K562 (cell line): ENCODE data around the gene DMWD. TPM values are rescaled to one million over a fixed set of nuclear protein-coding genes. Genes with fewer than 3 reads are reported as not detected.

Source experiments
- BCOR ChIP-seq: fragments of 450-650 bp; IDR thresholded peaks from 2 replicates; pipeline ENCODE4 v1.6.1; 2016
- CTCFL ChIP-seq: IDR thresholded peaks from 2 replicates; pipeline ENCODE4 v1.6.1; 2011; ENCODE audit warnings: borderline replicate concordance, low read depth, mild to moderate bottlenecking, moderate library complexity, low read length; ENCODE audit not compliant: insufficient read depth, poor library complexity, severe bottlenecking
- FOXK2 ChIP-seq, 2 experiments: fragments of 450-650 bp; IDR thresholded peaks in 1 of 2; conservative IDR thresholded peaks in 1 of 2; 2 replicates each; pipeline ENCODE4 v1.6.1; 2016; ENCODE audit warnings: low read depth in 2 of 2, mild to moderate bottlenecking in 1 of 2
- HES1 ChIP-seq: fragments of 450-650 bp; IDR thresholded peaks from 2 replicates; pipeline ENCODE4 v1.6.1; 2016; ENCODE audit warnings: low read depth, mild to moderate bottlenecking, moderate library complexity
- KLF13 ChIP-seq: fragments of 450-650 bp; IDR thresholded peaks from 2 replicates; pipeline ENCODE4 v1.6.1; 2016; ENCODE audit warnings: missing genetic modification characterization, low read depth, mild to moderate bottlenecking, missing compliant biosample characterization, moderate library complexity, borderline replicate concordance
- L3MBTL2 ChIP-seq: fragments of 450-650 bp; IDR thresholded peaks from 2 replicates; pipeline ENCODE4 v1.6.1; 2016; ENCODE audit warnings: mild to moderate bottlenecking, moderate library complexity
- LEF1 ChIP-seq: fragments of 450-650 bp; IDR thresholded peaks from 2 replicates; pipeline ENCODE4 v1.6.1; 2016; ENCODE audit warnings: mild to moderate bottlenecking
- MLX ChIP-seq, 2 experiments: fragments of 450-650 bp in 1 of 2; sonication (generic) in 1 of 2; formaldehyde crosslinking; conservative IDR thresholded peaks; 2 replicates each; pipeline versions ENCODE4 v1.4.0 to v1.8.1; 2020 to 2022; ENCODE audit warnings: mild to moderate bottlenecking in 1 of 2, missing genetic modification reagents in 1 of 2
- NR2C1 ChIP-seq, 2 experiments: fragments of 450-650 bp; IDR thresholded peaks; 2 replicates each; pipeline ENCODE4 v1.6.1; 2017; ENCODE audit warnings: mild to moderate bottlenecking in 2 of 2, antibody characterized with exemption in 1 of 2, inconsistent platforms in 1 of 2, missing compliant biosample characterization in 1 of 2, missing genetic modification characterization in 1 of 2
- NR4A1 ChIP-seq, 2 experiments: fragments of 250-450 bp in 1 of 2; fragments of 450-650 bp in 1 of 2; sonication (Bioruptor Pico) in 1 of 2; IDR thresholded peaks; 2 replicates each; pipeline versions ENCODE4 v1.4.0 to v1.6.1; 2016 to 2020; ENCODE audit warnings: mild to moderate bottlenecking in 2 of 2, missing compliant biosample characterization in 1 of 2, missing genetic modification characterization in 1 of 2, moderate library complexity in 1 of 2
- POLR2A ChIP-seq: fragments of 450-650 bp; conservative IDR thresholded peaks from 2 replicates; pipeline ENCODE4 v1.6.1; 2016
- RAD21 ChIP-seq, 2 experiments: fragments of 250-450 bp in 1 of 2; fragments of 450-650 bp in 1 of 2; sonication (Bioruptor Pico) in 1 of 2; formaldehyde crosslinking in 1 of 2; IDR thresholded peaks in 1 of 2; conservative IDR thresholded peaks in 1 of 2; 2 replicates each; pipeline versions ENCODE4 v1.4.0 to v1.8.0; 2020 to 2022; ENCODE audit warnings: mild to moderate bottlenecking in 2 of 2, moderate library complexity in 1 of 2
- TBL1XR1 ChIP-seq, 2 experiments: IDR thresholded peaks; 2 replicates each; pipeline ENCODE4 v1.6.1; 2012; ENCODE audit warnings: improper control_type of control experiment in 2 of 2, low read length in 2 of 2, mild to moderate bottlenecking in 1 of 2
- ZNF184 ChIP-seq: sonication (generic); formaldehyde crosslinking; IDR thresholded peaks from 2 replicates; pipeline ENCODE4 v1.5.0; 2020; ENCODE audit warnings: missing genetic modification reagents
- ZNF512 ChIP-seq: IDR thresholded peaks from 2 replicates; pipeline ENCODE4 v1.6.1; 2016; ENCODE audit warnings: missing genetic modification characterization, missing compliant biosample characterization
- ZNF592 ChIP-seq: fragments of 450-650 bp; IDR thresholded peaks from 2 replicates; pipeline ENCODE4 v1.6.1; 2017; ENCODE audit warnings: antibody characterized with exemption, mild to moderate bottlenecking
- polyA plus RNA-seq, 8 experiments: library from polyadenylated mRNA; depleted of rRNA in 4 of 8; stranded (reverse) in 5 of 8; unstranded in 3 of 8; fragments of >200 nt; fragmentation: Nextera tagmentation in 2 of 8; fragmentation: Illumina TruSeq in 1 of 8; extraction: Ambion mirVana in 2 of 8; extraction: Trizol in 1 of 8; gene quantifications; 2 replicates each; pipeline versions ENCODE4 v1.2.1 to v1.2.3, GENCODE V29; 2011 to 2014; ENCODE audit warnings: inconsistent platforms in 1 of 8, missing spikeins in 1 of 8
- total RNA-seq, 7 experiments: library from RNA; depleted of rRNA in 6 of 7; stranded (reverse); fragments of >200 nt in 6 of 7; fragmentation: Illumina TruSeq in 2 of 7; extraction: Trizol in 2 of 7; gene quantifications; 2 replicates each; pipeline versions ENCODE4 v1.2.1 to v1.2.3, GENCODE V29; 2011 to 2021; ENCODE audit warnings: low replicate concordance in 1 of 7

The DMWD gene
- total and polyA plus RNA-seq, 9 of the 15 experiments (the other 6 are each of a cell fraction or from before 2014, with no cell fraction given) = 4.7 to 54.6 (median 19.0) TPM

- TF ChIP-seq CTCFL = peak; percentile 87
- 0 out of 2 replicates have a peak, but pooled peaks have one; percentile 28 for TF ChIP-seq NR2C1 (IDR thresholded peaks at IDR 0.05)
- no peak for TF ChIP-seq NR2C1 (tag; IDR thresholded peaks at IDR 0.05)
- peak; percentile 68 to 84 for TF ChIP-seq RAD21 (CRISPR knock-in tag; conservative IDR thresholded peaks at IDR 0.05 in 1 of 2, IDR thresholded peaks at IDR 0.05 in 1 of 2)
- 0 out of 4 replicates have a peak, but pooled peaks have one; percentile 21 to 29 for TF ChIP-seq FOXK2 (conservative IDR thresholded peaks at IDR 0.05 in 1 of 2, IDR thresholded peaks at IDR 0.05 in 1 of 2; ENCODE audit: low read depth in 2 of 2)
- TF ChIP-seq TBL1XR1 (IDR thresholded peaks at IDR 0.05; ENCODE audit: low read length in 2 of 2) = peak in 1 of 2 experiments; percentile 16; a peak in 1 of 4 replicates
- no peak for TF ChIP-seq KLF13 (tag)
- TF ChIP-seq ZNF592 = peak; percentile 28; the same call in 1 of the 2 replicates
- TF ChIP-seq NR4A1 (CRISPR knock-in tag; IDR thresholded peaks at IDR 0.05) = 0 out of 2 replicates have a peak, but pooled peaks have one; percentile 19
- no peak for TF ChIP-seq NR4A1 (tag; IDR thresholded peaks at IDR 0.05)
- TF ChIP-seq BCOR = no peak; the same call in 1 of the 2 replicates
- no peak for TF ChIP-seq POLR2A
- TF ChIP-seq ZNF512 = no peak
- no peak for TF ChIP-seq LEF1
- peak; percentile 50 for TF ChIP-seq L3MBTL2
- no peak for TF ChIP-seq ZNF184 (CRISPR knock-in tag)
- no peak for TF ChIP-seq HES1
- TF ChIP-seq MLX (CRISPR knock-in tag; conservative IDR thresholded peaks at IDR 0.05) = no peak
Observed at GRCh38 chr19:45817010-45817724, 24.5 kb upstream of the DMWD start (continued).
